NOMO-1 treated with DMSO at 0.1 percent for 48 hours (cell line): ENCODE measurements around the gene VEGFB.

Experiments used
- DNase-seq: peaks from one replicate; lab custom pipeline; 2025; ENCODE audit not compliant: unreplicated experiment; lab: John Stamatoyannopoulos, UW

VEGFB gene

GRCh38 chr11:64230171-64230984, 4.0 kb upstream of the VEGFB start, which contains the start of gene DNAJC4:
Gene DNAJC4 (plus strand): TSS chr11:64230548. CDS start chr11:64230855, 307 bp downstream.
- DNase-seq: peak; percentile 90

DNA sequence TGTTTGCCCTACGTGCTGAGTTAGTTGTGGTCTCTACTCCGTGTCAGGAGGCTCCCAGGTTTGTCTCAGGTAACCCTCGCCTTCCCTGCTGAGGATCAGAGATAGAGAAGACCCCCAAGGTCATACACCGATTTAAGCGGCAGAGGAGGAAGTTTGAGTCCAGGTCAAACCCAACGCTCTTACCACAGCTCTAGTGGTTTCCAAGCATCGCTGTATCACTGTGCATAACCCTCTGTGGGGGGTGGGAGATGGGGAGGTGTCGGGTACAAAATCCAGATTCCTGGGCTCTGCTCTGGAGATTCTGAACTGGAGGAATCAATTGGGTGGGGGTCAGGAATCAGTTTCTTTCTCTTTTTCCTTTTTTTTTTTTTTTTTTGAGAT, 3.4 kb upstream of the VEGFB start:
- peak; percentile 54 for DNase-seq

DNA sequence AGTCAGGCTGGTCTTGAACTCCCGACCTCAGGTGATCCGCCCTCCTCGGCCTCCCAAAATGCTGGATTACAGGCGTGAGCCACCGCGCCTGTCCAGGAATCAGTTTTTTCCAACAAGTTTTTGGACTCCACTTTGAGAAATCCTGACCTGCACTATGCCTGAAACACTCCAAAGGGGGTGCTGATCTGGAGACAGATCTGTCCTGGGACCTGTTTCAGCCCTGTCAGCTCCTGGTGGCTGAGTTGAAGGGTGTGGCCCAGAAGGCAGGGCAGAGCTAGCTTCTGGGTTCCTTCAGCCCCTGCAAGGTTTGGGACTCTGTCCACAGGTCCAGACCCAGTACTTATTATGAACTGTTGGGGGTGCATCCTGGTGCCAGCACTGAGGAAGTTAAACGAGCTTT, 2.8 kb upstream of the VEGFB start:
- DNase-seq: no peak

DNA sequence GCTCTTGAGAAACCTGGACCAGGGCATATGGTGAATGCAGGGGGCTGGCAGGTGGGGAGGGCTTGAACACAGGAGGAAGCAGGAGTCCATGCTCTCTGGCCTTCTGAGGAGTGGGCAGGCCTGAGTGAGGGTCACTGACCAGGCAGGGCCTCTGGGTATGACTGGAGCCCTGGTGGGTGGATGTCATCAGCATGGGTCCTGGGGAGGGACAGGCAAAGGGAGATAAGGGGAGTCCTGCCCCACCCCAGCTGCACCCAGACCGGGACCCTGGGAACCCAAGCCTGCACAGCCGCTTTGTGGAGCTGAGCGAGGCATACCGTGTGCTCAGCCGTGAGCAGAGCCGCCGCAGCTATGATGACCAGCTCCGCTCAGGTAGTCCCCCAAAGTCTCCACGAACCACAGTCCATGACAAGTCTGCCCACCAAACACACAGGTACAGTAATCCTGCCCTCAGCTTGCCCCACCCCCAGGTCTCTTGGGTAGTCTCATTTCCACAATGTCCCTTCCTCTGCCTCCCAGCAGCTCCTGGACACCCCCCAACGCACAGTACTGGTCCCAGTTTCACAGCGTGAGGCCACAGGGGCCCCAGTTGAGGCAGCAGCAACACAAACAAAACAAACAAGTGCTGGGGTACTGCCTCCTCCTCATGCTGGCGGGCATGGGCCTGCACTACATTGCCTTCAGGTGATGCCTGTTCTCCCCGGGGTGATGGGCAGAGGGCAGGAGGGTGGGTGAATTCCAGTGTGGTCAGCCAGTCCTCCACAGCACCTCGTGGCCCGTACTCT, 2.0 kb upstream of the VEGFB start:
- DNase-seq: no peak

GRCh38 chr11:64232967-64233315, 1.4 kb upstream of the VEGFB start:
- DNase-seq: no peak

DNA sequence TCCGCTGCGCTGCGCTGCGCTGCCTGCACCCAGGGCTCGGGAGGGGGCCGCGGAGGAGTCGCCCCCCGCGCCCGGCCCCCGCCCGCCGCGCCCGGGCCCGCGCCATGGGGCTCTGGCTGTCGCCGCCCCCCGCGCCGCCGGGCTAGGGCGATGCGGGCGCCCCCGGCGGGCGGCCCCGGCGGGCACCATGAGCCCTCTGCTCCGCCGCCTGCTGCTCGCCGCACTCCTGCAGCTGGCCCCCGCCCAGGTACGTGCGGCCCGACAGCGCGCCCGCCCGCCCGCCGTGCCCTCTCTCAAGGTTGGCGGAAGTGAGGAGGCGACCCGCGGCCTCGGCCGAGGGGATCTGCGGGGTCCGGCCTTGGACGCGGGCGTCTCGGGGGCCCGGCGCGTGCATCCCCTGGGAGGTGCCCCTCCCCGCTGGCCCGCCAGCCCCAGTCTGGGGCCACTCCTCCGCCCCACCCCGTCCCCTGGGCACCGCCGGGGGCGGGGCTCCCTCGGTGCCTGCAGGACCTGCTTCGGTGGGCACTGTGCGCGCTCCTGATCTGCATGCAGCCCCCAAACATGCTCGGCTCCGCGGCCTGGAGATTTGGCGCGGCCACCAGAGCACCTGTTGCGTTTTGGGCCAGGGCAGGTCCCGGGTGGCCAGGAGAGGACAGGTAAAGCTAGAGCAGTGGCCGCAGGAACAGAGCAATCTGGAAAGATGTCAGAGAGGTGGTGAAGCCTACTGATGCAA, 429 bp downstream of the VEGFB start:
- DNase-seq: no peak

- DNase-seq: no peak
Measured at GRCh38 chr11:64235437-64236161, 1.2 kb downstream of the VEGFB start.

DNA sequence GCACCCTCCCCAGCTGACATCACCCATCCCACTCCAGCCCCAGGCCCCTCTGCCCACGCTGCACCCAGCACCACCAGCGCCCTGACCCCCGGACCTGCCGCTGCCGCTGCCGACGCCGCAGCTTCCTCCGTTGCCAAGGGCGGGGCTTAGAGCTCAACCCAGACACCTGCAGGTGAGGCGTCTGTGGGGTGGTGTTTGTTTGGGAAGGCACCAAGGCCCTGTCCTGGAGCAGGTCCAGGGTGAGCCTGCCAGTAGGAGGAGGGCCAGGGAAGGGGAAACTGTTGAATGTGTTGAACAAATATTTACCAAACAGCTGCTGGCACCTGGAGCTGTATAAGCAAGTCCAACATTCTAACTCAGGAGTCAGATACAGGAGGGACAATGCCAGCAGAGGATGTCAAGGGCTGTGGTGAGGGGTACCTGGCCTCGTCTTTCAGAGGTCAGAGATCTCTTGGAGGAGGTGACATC, 3.1 kb downstream of the VEGFB start:
- DNase-seq: no peak

DNA sequence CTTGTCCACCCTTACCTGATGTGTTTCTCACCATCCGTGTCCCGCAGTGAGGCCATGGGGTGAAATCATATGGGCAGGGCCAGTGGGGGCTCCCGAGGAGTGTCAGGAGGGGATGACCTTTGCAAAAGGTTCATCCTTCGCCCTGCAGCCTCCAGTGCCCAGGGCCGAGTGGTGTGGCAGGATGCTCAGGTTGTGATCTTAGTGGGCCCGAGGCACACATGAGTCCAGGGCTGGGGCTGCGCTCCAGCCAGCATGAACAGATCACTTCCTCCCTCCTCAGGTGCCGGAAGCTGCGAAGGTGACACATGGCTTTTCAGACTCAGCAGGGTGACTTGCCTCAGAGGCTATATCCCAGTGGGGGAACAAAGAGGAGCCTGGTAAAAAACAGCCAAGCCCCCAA, 3.7 kb downstream of the VEGFB start:
- DNase-seq: no peak

- peak; percentile 80 for DNase-seq
Measured at GRCh38 chr11:64238999-64239398, 4.6 kb downstream of the VEGFB start.

DNA sequence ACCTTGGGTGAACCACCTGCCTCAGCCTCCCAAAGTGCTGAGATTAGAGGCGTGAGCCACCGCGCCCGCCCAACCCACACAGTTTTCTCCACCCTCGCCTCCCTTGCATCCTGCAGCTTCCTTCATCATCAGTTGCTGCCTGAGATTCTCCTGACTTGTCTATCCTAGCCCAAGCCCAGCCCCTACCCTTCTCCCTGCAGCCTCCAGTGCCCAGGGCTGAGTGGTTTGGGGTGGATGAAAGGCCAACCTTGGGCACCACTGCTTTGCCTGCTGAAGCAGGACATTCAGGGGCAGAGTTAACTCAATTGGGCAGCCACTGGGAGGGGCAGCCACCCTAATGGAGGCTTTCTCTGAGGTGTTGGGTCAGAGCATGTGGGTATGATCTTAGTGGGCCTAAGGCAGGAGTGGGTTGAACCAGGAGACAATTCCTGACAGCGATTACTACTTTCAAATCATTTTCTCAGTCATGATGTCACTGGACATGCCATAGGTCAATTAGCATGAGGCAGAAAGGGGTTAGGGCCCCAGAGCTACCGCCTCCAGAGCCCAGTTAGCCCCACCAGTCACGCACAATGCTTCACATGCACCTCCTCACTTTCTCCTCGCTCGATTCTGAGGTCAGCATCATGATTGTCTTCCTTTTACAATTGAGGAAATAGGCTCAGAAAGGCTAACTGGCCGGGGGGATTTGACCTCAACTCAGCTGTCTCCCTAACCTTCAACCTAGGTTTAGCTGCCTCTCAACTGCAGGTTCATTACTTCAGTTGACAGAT, 5.5 kb downstream of the VEGFB start:
- peak; percentile 94 for DNase-seq

DNA sequence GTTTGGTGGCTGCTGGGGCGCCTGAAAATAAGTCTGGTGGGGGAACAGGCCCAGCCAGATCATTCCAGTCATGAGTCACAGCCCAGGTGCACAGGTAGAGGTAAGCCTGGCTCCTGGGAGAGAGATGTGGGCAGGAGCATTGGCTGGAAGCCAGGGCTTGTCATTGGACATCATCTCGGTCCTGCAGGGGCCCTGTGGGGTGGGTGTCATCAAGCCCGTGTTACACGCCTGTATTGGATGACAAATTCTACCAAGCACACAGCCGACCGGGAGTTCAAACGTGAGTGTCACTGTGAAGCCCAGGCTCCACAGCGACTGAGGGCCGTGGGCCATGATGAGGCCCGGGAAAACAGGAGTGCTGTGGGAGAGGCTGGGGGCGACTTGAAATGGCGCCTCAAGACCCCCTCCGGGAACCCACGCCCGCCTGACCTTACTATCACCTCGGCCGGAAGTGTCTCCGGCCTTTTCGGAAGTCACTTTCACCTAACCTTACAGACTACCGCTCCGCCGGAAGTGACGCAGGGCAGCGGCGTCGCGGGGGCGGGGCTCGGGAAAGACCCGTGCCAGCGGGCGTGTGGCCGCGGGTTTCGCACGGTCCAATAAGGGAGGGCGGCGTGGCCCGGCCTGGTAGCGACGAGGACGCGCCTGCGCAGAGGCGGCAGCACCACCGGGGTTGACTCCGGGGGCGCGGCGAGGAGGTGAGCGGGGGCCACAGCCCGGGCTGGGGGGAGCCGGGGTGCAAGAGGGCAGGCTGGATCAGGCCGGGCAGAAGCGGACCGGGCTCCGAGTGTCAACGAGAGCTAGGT, 6.3 kb downstream of the VEGFB start, which contains the start of gene FKBP2:
FKBP2 (plus strand) TSS at position 661 of the 806 bp plus-strand sequence. CDS start 1,293 bp downstream, outside the sequence.
- peak; percentile 91 for DNase-seq

GRCh38 chr11:64241241-64241490, 6.8 kb downstream of the VEGFB start:
- no peak for DNase-seq

GRCh38 chr11:64241491-64242374, 7.3 kb downstream of the VEGFB start:
- DNase-seq: peak; percentile 99

GRCh38 chr11:64243236-64243854, 9.0 kb downstream of the VEGFB start:
- no peak for DNase-seq

- no peak for DNase-seq
Measured at GRCh38 chr11:64244107-64244506, 9.7 kb downstream of the VEGFB start.

- no peak for DNase-seq
Measured at GRCh38 chr11:64244966-64245365, 10.6 kb downstream of the VEGFB start.

DNA sequence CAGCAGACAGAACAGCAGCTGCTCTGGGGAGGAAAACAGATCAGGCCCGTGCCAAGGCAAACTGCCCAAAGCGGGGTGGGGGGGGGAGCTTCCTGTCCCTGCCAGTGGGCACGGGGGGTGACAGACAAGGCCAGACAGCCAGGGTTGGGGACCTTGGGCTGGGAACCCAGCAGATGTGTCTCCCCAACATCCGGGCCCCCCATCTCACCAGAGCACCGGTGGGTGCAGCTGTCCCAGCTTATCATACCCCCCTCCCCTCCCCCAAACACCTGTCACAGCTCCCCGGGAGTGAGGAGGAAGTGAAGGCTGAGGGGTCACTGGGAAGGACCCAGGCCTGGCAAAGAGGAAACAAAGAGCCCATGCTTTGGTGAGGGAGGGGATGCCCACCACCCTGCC, 11.0 kb downstream of the VEGFB start:
- no peak for DNase-seq
